Astrocyte of the spinal cord (primary cell): ENCODE data around the gene CACNB2.
"Not testable (repeated sequence)": the region's sequence is repeated elsewhere in the genome, so short reads cannot be mapped to it uniquely, and the experiment has no call there.

Experiments
- DNase-seq: peaks from one replicate; pipeline ENCODE4 v3.0.0; 2011; ENCODE audit warnings: low read depth, low spot score
- H3K4me3 ChIP-seq: 2 replicates; pipeline ENCODE4 v1.5.1; 2011; ENCODE audit warnings: low read depth, mild to moderate bottlenecking, low read length, moderate library complexity
- CTCF ChIP-seq: IDR thresholded peaks from 2 replicates; pipeline ENCODE4 v1.5.1; 2012; ENCODE audit warnings: low read depth, mild to moderate bottlenecking, low read length, inconsistent platforms
- in situ Hi-C: cut with HindIII; loops from 2 replicates; pipeline ENCODE4 v1.10.0; 2017; ENCODE audit warnings: low sequenced_read_pairs

Gene CACNB2

GRCh38 chr10:18572959-18573561 is 432.8 kb downstream of the CACNB2 start:
- H3K4me3 ChIP-seq = no peak overlapping the region
- no peak for DNase-seq
- in situ Hi-C loops = no loop called here
- TF ChIP-seq CTCF = no peak

- no peak overlapping the region for H3K4me3 ChIP-seq
- TF ChIP-seq CTCF = no peak
- in situ Hi-C loops = no loop called here
- DNase-seq = no peak
Measured at GRCh38 chr10:18576586-18576985, 436.4 kb downstream of the CACNB2 start.

- no peak for TF ChIP-seq CTCF
- no peak for DNase-seq
- no peak overlapping the region for H3K4me3 ChIP-seq
- in situ Hi-C loops = no loop called here
Measured at GRCh38 chr10:18577823-18578685, 437.8 kb downstream of the CACNB2 start.

- in situ Hi-C loops = no loop called here
- DNase-seq = peak; percentile 18
- TF ChIP-seq CTCF = no peak
- no peak overlapping the region for H3K4me3 ChIP-seq
Measured at GRCh38 chr10:18582803-18583202, 442.6 kb downstream of the CACNB2 start.

GRCh38 chr10:18583575-18584270 is 443.5 kb downstream of the CACNB2 start:
- in situ Hi-C loops = no loop called here
- TF ChIP-seq CTCF = peak; percentile 22
- H3K4me3 ChIP-seq = no peak overlapping the region
- DNase-seq = no peak

- in situ Hi-C loops = not testable (repeated sequence)
Measured at GRCh38 chr10:18586637-18587036, 446.4 kb downstream of the CACNB2 start.

GRCh38 chr10:18591141-18591540 is 450.9 kb downstream of the CACNB2 start:
- in situ Hi-C loops, H3K4me3 ChIP-seq, DNase-seq: not testable (repeated sequence)

More at GRCh38 chr10:18586637-18587036, 446.4 kb downstream of the CACNB2 start:
- DNase-seq, H3K4me3 ChIP-seq: not testable (repeated sequence)
